NB4 (cell line): Measurements from ENCODE around the gene LONP2.

Experiments used
- POLR2A ChIP-seq: IDR thresholded peaks from 2 replicates; pipeline ENCODE4 v1.6.1; 2011; ENCODE audit warnings: mild to moderate bottlenecking; ENCODE audit not compliant: insufficient read length; ENCODE audit errors: extremely low read depth
- TF ChIP-seq, protein P1 (sequence below): IDR thresholded peaks from one replicate; pipeline ENCODE4 v1.5.1; 2012; ENCODE audit warnings: low read depth, low read length

DNA sequence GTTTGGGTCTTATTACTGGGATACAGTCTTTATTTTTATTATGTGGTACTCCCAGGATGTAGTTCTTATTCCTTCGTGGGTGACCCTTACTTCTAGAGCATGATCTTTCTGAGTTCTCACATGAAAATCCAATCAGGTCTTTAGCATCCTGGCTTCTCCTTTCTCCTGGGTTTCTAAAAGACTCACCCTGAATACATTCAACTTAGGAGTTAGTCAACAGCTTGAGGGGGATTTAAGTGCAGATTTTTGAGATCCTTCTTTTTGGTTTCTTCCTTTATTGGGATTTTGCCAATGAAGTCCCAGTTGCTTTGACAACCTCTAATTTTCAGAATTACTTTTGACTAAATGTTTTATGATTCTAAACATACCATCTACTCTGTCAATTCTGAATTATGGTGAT, 72.9 kb downstream of the LONP2 start:
- TF ChIP-seq, protein P1, sequence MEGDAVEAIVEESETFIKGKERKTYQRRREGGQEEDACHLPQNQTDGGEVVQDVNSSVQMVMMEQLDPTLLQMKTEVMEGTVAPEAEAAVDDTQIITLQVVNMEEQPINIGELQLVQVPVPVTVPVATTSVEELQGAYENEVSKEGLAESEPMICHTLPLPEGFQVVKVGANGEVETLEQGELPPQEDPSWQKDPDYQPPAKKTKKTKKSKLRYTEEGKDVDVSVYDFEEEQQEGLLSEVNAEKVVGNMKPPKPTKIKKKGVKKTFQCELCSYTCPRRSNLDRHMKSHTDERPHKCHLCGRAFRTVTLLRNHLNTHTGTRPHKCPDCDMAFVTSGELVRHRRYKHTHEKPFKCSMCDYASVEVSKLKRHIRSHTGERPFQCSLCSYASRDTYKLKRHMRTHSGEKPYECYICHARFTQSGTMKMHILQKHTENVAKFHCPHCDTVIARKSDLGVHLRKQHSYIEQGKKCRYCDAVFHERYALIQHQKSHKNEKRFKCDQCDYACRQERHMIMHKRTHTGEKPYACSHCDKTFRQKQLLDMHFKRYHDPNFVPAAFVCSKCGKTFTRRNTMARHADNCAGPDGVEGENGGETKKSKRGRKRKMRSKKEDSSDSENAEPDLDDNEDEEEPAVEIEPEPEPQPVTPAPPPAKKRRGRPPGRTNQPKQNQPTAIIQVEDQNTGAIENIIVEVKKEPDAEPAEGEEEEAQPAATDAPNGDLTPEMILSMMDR: no peak
- TF ChIP-seq POLR2A: no peak
